Uterus (tissue), 4 donors: Measurements from ENCODE around the gene PHC2. TPM values are rescaled to one million over a fixed set of nuclear protein-coding genes. Genes with fewer than 3 reads are reported as not detected.

Experiments
- DNase-seq, 2 donors: peaks; one replicate each; pipeline ENCODE4 v3.0.0-alpha.2; 2019 to 2020
- H3K27ac ChIP-seq, 2 donors: fragments of 200-600 bp; sonication (generic); 1 replicate in 1 of 2; 2 replicates in 1 of 2; pipeline ENCODE4 v1.5.1; 2016 to 2018
- H3K27me3 ChIP-seq, 2 donors: fragments of 200-600 bp; sonication (generic); one replicate each; pipeline ENCODE4 v1.5.1; 2018 to 2019; ENCODE audit warnings: control low read depth in 1 of 2
- H3K36me3 ChIP-seq, 2 donors: fragments of 200-600 bp; sonication (generic); one replicate each; pipeline ENCODE4 v1.5.1; 2019; ENCODE audit warnings: control low read depth in 1 of 2
- H3K4me1 ChIP-seq, 2 donors: fragments of 200-600 bp; sonication (generic); one replicate each; pipeline ENCODE4 v1.5.1; 2018 to 2019; ENCODE audit warnings: control low read depth in 1 of 2
- H3K4me3 ChIP-seq, 2 donors: fragments of 200-600 bp; sonication (generic); 1 replicate in 1 of 2; 2 replicates in 1 of 2; pipeline ENCODE4 v1.5.1; 2018 to 2019; ENCODE audit warnings: mild to moderate bottlenecking in 1 of 2
- H3K9me3 ChIP-seq, 2 donors: fragments of 200-600 bp; sonication (generic); one replicate each; pipeline ENCODE4 v1.5.1; 2019; ENCODE audit warnings: control low read depth in 1 of 2
- POLR2A ChIP-seq, 2 donors: fragments of 450-650 bp; IDR thresholded peaks; one replicate each; pipeline ENCODE4 v1.6.1; 2016; ENCODE audit warnings: antibody characterized with exemption in 2 of 2, mild to moderate bottlenecking in 1 of 2, moderate library complexity in 1 of 2
- intact Hi-C: fragments of 100-400 bp; cut with DNase I; formaldehyde crosslinking; loops from one replicate; pipeline ENCODE4 v1.15.1; 2023; ENCODE audit warnings: low total_unique reads
- total RNA-seq, 4 donors: library from RNA; depleted of rRNA in 3 of 4; stranded (reverse); fragments of >200 nt in 3 of 4; gene quantifications; one replicate each; pipeline versions ENCODE4 v1.1.0 to v1.2.4, GENCODE V29; 2014 to 2023
- TF ChIP-seq, protein P1 (sequence below), 4 experiments: fragments of 200-600 bp in 2 of 4; fragments of 450-650 bp in 2 of 4; sonication (generic) in 2 of 4; IDR thresholded peaks; one replicate each; pipeline ENCODE4 v1.5.1; 2016 to 2019; ENCODE audit warnings: antibody characterized with exemption in 4 of 4, mild to moderate bottlenecking in 2 of 4, moderate library complexity in 1 of 4
- donor health status: DM: yes; HTN: yes; CAD: no.

PHC2 gene, protein sequence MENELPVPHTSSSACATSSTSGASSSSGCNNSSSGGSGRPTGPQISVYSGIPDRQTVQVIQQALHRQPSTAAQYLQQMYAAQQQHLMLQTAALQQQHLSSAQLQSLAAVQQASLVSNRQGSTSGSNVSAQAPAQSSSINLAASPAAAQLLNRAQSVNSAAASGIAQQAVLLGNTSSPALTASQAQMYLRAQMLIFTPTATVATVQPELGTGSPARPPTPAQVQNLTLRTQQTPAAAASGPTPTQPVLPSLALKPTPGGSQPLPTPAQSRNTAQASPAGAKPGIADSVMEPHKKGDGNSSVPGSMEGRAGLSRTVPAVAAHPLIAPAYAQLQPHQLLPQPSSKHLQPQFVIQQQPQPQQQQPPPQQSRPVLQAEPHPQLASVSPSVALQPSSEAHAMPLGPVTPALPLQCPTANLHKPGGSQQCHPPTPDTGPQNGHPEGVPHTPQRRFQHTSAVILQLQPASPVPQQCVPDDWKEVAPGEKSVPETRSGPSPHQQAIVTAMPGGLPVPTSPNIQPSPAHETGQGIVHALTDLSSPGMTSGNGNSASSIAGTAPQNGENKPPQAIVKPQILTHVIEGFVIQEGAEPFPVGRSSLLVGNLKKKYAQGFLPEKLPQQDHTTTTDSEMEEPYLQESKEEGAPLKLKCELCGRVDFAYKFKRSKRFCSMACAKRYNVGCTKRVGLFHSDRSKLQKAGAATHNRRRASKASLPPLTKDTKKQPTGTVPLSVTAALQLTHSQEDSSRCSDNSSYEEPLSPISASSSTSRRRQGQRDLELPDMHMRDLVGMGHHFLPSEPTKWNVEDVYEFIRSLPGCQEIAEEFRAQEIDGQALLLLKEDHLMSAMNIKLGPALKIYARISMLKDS
- total RNA-seq: 100 to 1,000 TPM in 2 of 4 donors, 10 to 100 TPM in 2; 51.5 to 203 (median 102) TPM

- Histone ChIP-seq H3K36me3 (no peaks in the 10 kb centered on the region), H3K27ac (peak within 1 kb of the TSS; percentile 77 to 87), H3K27me3 (no peaks in the 10 kb centered on the region), H3K4me1 (peaks cover 5 to 12% of the 10 kb centered on the region in 2 donors), H3K9me3 (no peaks in the 10 kb centered on the region), H3K4me3 (peak within 1 kb of the TSS; percentile 46 to 72)
- peak; percentile 96 to 97 for DNase-seq
- intact Hi-C loops: no loop called here
- TF ChIP-seq, protein P1, sequence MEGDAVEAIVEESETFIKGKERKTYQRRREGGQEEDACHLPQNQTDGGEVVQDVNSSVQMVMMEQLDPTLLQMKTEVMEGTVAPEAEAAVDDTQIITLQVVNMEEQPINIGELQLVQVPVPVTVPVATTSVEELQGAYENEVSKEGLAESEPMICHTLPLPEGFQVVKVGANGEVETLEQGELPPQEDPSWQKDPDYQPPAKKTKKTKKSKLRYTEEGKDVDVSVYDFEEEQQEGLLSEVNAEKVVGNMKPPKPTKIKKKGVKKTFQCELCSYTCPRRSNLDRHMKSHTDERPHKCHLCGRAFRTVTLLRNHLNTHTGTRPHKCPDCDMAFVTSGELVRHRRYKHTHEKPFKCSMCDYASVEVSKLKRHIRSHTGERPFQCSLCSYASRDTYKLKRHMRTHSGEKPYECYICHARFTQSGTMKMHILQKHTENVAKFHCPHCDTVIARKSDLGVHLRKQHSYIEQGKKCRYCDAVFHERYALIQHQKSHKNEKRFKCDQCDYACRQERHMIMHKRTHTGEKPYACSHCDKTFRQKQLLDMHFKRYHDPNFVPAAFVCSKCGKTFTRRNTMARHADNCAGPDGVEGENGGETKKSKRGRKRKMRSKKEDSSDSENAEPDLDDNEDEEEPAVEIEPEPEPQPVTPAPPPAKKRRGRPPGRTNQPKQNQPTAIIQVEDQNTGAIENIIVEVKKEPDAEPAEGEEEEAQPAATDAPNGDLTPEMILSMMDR (IDR thresholded peaks at IDR 0.05): peak in 3 of 4 experiments; percentile 41 to 58 (median 45)
- TF ChIP-seq POLR2A (IDR thresholded peaks at IDR 0.05): peak; percentile 40 to 81
These were observed at the start of gene PHC2 for GRCh38 chr1:33430692-33431593. Gene PHC2 (minus strand): TSS chr1:33431095. CDS start chr1:33375539, 55,556 bp downstream.

DNA sequence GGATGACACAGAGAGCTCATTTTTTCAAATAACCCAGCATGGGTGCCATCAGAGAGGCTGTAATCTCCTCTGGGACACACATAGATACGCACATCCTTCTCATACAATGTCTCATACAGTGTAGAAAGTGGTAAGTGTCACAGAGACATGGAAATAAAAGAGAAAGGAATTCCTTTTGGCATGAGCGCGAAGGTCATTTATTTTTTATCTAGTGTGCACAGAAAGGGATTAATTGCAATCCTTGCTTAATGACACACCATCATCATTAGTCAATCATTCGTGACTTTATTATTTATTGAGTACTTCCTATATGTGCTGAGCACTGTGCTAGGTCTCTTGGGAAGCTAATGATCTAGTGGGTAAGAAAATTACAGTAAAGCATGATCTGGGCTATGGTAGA is 46.6 kb upstream of the PHC2 start:
- TF ChIP-seq, protein P1 (IDR thresholded peaks at IDR 0.05): no peak
- no peak for TF ChIP-seq POLR2A (IDR thresholded peaks at IDR 0.05)

DNA sequence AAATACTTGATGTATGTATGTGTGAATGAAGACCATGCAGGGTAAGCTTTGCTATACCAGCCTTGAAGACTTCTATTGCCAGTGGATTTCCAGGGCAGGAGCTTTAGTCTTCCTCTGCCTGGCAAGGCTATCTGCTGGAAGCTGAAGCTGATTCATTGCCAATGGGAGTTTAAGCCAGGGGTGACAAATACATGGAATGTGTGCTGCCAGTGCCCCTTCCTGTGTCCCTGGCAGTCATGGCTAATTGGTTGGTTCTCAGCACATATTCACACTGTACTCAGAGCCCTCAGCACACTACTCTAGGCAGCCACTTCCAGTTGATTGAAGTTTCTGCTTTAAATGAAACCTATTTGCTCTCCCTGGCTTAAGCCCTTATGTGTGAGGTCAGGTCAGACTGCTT is 43.0 kb upstream of the PHC2 start:
- DNase-seq: no peak
- H3K27me3 ChIP-seq: no peaks in the 10 kb centered on the region
- TF ChIP-seq, protein P1 (IDR thresholded peaks at IDR 0.05): no peak
- no peak for TF ChIP-seq POLR2A (IDR thresholded peaks at IDR 0.05)
- no peak overlapping the region for H3K4me3 ChIP-seq
- H3K36me3 ChIP-seq: no peaks in the 10 kb centered on the region
- H3K4me1 ChIP-seq: no peaks in the 10 kb centered on the region
- no peak overlapping the region for H3K27ac ChIP-seq
- H3K9me3 ChIP-seq: no peaks in the 10 kb centered on the region
- intact Hi-C loops: loop anchor here (5.0 kb wide), 2 partner anchors 107 to 177 kb away; no protein-coding TSS in a partner anchor

More for the DNA sequence above, 46.6 kb upstream of the PHC2 start:
- Histone ChIP-seq H3K27me3 (no peaks in the 10 kb centered on the region), H3K4me1 (no peaks in the 10 kb centered on the region), H3K27ac (no peak overlapping the region), H3K36me3 (no peaks in the 10 kb centered on the region), H3K9me3 (no peaks in the 10 kb centered on the region), H3K4me3 (no peak overlapping the region)
- intact Hi-C loops: no loop called here
- DNase-seq: no peak

DNA sequence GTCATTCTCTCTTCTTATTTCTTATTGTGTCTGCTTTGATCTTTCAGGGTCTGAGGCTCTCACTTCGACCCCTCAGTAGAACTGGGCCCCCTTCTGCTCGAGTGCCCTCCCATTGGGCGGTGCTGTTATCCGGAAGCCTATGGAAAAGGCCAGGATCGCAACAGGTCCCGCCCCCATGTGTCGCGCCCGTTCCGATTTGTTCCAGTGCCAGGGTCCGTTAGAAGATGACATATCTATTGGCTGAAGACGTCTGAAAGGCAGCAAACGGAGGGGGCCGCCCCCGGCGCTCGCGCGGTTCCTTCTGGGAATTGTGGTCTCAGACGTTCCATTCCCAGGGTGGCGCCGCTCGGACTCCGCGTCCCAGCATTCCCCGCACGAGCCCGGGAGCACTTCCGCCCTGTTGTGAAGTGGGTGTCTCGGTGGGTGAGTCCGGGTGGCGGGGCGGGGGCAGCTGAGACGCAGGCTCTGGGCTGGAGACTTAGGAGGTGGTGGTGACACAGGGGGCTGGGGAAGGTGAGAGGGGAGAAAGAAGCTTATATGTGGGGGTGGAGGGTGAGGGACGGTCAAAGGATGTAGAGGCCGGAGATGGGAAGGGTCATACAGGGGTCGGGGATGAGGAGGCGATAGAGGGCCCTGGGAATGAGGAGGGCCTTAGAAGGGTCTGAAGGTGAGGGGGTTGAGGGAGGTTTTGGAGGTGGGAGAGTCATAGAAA is 41.5 kb upstream of the PHC2 start, which contains the start of gene ZSCAN20:
TSS of gene ZSCAN20 (plus strand) at position 377 of the 712 bp plus-strand sequence. CDS start 6,644 bp downstream, outside the sequence.
- Histone ChIP-seq H3K27ac (peak within 1 kb of the TSS; percentile 77 to 87), H3K36me3 (no peaks in the 10 kb centered on the region), H3K27me3 (no peaks in the 10 kb centered on the region), H3K4me3 (peak within 1 kb of the TSS; percentile 58 to 61), H3K9me3 (no peaks in the 10 kb centered on the region), H3K4me1 (no peaks in the 10 kb centered on the region)
- TF ChIP-seq, protein P1 (IDR thresholded peaks at IDR 0.05): peak in 2 of 4 experiments; percentile 5 to 6
- TF ChIP-seq POLR2A (IDR thresholded peaks at IDR 0.05): peak in 1 of 2 donors; percentile 31
- intact Hi-C loops: loop anchor here (5.0 kb wide), 2 partner anchors 105 to 175 kb away; no protein-coding TSS in a partner anchor
- peak; percentile 98 to 99 for DNase-seq
